HG03159 (cell line): ENCODE data around the gene TMEM258.

ENCODE experiments used
- ATAC-seq: cut with Tn5 transposase; IDR thresholded peaks from one replicate; pipeline ENCODE4 v1.9.1; 2021; ENCODE audit warnings: mild to moderate bottlenecking, moderate library complexity; ENCODE audit not compliant: unreplicated experiment

The TMEM258 gene

DNA sequence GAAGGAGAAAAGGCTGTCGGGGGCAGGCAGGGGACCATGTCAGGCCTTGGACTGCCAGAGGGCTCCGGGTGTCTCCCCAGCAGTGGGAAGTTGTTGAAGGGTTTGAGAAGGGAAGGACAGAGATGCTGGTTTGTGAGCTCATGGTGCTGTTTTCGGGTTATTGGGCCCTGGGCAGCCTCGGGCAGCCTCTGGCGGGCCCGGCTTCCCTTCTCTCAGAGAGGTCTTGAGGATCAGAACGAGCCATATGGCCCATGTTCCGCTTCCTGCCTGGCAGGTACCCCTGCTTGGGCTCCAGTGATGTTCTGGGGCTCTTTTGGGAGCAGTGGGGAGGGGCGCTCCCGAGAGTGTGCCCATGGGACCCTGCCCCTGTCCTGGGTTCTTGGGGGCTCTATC is 30.2 kb downstream of the TMEM258 start:
- no peak for ATAC-seq

DNA sequence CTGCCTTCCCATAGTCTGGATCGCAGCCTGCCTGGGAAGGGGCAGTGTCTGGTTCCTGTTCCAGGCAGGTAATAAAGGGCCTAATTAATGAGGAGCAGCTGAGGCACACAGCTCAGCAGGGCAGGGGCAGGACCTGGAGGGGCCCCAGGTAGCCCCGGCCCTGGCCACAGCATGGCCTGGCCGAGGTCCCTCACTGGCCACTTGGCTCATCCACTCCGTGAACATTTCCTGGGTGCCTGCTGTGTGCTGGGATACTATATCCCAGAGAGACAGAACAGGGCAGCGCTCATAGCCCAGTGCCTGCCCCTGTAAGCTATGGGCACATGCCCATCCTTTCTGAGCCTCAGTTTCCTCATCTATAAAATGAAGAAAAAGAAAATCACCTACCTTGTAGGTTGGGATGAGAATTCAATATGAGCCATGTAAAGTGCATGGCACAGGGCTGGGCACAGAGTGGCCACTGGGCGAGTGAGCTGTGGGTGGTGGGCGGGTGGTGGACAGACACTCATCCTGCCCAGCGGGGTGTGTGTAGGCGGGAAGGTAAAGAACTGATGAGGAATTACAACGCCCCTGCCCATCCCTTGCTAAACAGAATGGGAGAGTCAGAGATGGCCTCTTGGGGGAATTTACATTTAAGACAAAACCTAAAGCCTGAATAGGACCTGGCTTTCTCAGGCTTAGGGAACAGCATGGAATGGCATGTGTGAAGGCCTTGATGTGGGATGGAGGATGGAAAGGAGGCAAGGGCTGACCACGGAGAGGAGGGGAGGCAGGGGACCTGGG is 30.8 kb downstream of the TMEM258 start:
- no peak for ATAC-seq

DNA sequence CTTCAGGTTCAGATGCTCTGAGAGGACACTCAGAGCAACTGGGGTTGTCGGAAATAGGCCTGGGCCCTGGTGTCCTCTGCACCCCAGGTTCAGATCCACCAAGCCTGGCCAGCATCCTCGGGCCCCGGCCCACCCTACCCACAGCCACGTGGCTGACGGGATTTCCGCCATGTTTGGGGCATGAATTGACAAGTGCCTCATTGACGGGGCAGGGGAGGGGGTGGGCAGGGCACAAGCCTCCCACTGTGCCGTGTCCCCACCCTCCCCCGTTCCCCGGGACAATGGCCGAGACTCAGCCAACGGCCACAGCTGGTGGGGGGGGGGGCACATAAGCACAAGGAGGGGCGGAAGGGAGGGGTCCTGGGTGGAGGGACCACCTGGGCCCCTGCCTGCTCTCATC is 31.5 kb downstream of the TMEM258 start:
- no peak for ATAC-seq

DNA sequence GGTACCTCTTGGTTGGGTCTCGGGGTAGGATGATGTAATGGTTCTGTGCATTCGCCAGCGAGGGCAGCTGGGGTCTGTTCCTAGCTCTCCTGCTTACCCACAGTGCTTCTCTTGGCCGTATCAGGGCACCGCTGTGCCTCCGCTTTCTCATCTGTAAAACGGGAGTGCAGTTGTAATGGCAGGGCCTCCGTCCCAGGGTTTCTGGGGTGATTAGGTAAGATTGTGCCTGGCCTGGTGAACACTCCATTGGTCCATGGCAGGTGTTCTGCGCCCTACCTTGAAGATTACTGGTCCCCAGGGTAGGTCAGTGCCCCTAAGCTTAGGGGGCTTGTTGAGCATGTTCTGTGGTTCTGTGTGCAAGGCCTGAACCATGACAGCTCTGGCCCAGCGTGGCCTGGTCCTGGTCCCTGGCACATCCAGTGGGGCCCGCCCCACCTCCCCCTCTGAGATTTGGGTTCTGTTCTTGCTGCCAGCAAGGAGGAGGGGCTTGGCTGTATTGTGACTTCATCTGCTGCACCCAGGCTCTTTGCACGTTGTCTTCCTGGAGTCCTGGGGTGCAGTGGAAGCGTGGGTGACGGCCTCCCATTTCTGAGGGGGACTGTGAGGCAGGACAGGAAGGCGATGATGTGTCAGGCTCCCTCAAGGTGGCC is 35.1 kb downstream of the TMEM258 start:
- no peak for ATAC-seq

DNA sequence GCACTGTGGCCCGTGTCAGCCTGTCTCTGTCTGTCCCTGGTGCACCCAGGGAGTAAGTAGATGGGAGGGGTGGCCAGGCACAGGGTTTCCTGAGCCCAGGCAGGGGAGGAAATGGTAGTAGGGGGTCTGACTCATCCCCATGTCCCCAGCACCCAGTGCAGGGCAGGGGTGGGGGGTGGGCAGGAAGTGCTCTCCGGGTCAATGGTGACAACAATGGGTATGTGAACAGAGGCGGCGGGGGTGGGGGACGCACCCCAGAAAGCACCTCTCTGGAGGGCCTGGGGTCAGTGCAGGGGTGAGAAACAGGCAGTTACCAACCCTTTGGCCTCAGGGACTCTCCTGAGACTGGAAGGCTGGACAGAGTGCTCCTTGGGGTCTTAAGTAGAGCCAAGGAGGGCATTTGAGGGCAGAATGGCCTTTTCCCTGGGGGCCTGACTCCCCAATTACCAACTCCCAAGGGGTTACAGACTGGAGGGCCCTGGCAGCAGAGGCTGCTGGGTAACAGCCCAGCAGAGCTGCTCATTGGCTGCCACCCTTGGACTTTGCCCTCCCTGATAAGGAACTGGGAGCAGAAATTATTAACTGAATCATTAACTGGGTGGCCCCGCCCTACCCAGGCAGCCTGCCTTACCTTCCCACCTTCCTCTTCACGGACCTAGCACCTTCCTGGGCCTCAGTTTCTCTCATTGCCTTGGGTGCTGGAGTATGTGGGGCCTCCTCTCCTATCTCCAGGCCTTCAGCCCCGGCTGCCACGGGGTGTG is 35.8 kb downstream of the TMEM258 start:
- no peak for ATAC-seq

DNA sequence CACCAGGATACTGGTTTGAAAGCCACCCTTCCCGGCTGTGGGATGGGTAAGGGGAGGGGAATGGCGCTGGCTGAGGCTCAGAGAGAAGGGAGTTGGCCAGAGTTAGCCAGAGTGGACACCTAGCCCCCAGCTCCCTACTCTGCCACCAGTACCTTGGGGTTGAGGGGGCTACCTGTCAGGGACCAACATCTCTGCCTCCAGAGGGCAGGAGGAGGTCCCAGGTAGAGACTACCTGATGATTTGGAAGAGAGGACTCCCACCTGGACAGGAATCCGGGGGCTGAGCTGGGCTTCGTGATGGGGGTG is 36.3 kb downstream of the TMEM258 start:
- no peak for ATAC-seq

DNA sequence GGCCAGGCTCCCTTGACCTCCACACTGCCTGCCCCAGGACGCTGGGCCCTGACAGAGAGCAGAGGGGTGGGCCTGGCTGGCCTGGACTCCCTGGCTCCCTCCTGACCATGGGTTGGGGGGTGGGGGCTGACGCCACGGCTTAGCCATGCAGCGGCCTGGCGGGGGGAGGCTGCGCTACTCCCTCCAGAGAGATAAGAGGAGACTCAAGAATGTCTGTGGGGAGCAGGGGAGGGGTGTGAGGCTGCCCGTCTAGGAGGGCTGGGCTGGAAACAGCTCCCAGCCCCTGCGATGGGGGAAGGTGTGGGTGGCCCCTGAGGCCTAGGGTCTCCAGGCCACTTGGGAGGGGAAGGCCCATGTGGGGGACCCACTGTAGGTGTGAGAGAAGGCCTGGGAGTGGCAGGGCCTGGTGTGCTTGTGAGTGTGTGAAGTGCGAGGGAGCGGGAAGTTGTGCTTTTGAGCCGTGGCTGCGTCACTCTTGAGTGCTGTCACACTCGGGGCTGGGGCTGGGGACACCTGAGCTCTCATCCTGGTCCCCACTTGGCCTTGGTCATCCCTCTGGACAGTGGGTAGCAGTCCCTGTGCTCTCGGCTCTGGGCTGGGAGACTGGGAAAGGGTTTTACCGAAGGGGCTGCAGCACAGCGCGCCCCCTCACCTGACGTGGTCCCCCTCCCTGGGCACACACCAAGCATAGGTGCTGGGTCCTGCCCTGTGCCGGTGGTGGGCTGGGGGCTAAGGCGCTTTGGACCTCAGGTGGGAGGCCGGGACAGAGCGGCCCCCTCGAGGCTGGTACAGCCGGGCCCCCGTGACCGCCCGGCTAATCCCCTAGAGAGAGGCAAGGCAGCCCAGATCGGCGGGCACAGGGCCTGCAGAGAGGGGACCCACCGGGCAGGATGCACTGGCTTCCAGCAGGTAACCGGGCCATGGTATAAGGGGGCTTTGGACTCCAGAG is 37.6 kb downstream of the TMEM258 start:
- ATAC-seq, result no peak

DNA sequence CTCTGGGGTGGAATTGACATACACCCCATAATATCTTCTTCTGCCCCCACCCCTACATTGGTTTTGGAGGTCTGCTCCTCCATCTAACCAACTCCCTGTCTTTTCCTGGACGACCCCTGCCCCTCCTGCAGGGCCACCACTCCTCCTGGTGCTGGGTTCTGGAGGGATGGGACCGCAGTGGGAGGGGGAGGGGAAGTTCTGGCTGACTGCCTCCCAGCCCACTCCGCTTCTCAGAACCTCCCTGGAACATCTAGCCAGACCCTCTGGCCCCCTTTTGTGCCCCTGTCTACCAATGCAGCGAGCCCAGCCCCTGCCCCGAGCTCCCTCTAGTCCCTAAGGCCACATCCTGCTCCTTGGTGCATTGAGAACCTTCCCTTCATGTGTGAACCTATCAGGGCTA is 38.7 kb downstream of the TMEM258 start:
- no peak for ATAC-seq

DNA sequence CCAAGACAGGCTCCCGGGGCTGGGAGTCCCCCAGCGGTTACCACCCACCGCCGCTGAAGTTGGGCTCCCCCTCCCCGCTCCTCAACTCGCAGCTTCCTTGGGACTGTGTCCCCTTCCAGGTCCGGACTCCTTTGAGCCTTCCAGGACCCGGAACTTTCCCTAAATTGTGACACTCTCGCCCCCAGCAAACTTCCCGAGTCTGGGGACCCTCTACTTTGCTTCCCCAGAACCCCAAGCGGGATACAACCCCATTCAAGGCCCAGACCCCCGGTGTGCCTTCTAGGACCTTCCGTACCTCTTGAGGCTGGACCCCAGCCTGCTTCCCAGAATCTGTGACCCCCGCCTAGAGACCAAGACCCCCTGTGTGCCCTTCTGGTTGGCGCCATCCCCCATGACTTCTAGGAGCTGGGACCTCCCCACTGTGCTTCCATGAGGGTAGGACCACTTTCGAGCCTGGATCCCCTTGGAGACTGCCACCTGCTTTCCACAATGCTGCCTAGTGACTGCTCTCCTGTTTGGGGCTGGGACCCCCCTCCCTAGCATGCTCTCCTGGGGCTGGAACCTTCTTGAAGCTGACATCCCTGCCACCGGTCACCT is 39.4 kb downstream of the TMEM258 start:
- no peak for ATAC-seq

DNA sequence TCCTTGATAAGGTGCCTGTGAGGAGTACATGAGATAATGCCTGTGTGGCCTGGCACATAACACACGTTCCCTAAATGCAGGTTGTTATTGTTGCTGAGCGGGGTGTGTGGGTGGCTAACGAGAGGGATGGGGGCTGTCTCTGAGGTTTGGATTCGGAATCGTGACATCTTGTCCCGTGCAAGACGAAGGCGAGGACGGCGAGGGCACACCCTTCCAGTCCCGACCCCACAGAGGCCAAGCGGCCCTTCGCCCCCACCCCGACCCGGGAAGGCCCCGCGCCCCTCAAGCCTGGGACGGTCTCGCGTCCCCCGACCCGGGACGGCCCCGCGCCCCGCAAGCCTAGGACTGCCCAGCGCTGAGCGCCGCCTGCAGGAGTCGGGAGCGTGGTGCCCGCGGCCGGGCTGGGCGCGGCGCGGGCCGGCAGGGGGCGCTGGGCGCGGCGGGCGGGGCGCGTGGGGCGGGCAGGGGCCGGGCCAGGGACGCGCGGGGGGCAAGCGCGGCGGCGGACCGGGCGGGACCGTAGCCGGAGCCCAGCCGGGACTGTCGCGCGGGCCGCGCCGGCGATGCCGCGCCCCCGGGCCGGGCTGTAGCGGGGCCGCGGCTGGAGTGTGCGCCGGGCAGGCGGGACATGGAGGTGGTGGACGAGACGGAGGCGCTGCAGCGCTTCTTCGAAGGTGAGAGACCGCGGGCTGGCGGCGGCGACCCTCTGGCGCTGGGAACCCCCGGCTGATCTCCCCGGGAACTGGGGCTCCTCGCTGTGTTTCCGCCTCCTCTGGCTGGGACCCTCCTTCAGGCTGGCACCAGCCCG is 40.1 kb downstream of the TMEM258 start, which contains the start of gene MYRF:
TSS of gene MYRF (plus strand) at position 520 of the 808 bp plus-strand sequence. CDS start at position 629, 109 bp downstream.
- no peak for ATAC-seq

DNA sequence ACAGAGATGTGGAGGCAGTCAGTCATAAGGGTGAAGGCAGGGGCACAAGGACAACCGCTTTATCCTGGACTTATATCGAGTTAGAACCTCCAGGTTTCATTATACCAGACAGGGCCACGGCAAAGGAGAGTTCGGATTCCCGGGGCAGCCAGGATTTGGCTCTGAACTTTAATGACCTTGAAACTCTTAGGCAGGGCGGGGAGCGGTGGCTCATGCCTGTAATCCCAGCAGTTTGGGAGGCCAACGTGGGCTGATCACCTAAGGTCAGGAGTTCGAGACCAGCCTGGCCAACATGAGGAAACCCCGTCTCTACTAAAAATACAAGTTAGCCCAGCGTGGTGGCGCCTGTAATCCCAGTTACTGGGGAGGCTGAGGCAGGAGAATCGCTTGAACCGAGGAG is 41.0 kb downstream of the TMEM258 start:
- no peak for ATAC-seq

DNA sequence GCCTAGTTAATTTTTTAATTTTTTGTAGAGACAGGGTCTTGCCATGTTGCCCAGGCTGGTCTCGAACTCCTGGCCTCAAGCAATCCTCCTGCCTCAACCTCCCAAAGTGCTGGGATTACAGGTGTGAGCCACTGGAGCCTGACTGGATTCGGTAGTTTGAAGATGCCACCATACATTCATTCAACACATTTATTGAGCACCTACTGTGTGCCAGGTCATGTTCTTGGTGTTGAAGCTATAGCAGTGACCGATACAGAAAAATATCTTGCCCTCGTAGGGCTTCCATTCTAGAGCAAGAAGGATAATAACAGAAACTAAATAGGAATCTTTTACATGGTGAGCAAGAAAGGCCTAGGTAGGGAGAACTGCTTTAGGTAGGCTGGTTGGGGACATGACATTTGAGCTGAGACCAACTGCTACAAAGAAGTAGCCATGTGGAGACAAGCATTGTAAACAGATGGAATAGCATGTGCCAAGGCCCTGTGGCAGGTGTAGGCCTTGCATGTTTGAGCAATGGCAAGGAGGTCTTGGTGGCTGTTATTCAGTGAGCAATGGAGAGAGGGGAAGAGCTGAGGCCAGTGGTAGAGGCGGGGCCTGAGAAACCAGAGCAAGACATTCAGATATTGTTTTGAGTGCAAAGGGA is 41.6 kb downstream of the TMEM258 start:
- ATAC-seq, result no peak

DNA sequence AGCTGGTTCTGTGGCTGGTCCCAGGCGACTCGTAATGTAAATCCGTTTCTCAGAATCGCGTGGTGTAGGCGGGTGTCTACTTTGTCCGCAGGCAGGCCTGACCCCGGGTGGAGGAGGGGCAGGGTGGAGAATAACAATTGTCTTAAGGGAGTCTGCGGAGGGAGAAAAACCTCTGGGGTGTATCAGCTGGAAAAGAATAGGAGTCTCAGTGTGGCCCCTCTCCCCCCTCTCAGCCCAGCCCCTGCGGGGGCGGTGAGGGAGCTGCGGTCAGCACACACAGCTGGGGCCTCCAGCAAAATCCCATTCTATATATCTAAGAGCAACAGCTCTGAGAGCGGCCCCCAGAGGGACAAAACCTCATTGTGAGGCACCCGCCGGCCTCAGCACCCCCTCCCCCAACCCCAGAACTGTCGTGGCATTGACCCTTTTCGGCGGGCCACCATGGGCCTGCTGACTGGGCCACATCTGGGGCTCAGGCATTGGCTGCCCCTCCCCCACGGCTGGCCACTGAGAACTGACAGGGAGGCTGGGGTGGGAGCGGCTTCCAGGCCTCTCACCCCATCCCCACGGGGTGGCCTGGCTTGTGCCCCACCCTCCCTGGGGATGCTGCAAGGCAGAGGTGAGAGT is 42.7 kb downstream of the TMEM258 start:
- no peak for ATAC-seq

DNA sequence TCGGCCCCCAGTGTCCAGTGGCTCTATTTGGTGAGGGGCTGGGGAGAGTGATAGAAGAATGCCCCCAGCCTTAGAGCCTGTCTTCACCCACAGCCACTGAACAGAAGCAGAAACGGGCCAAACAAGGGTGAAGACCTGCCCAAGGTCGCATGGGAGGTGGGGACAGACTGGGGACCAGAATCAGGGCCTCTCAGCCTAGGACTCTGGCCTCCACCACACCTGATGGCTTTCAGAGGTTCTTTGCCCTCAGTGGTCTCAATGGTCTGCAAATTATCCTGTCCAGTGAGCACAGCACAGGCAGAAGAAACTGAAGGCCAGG is 44.5 kb downstream of the TMEM258 start:
- no peak for ATAC-seq

DNA sequence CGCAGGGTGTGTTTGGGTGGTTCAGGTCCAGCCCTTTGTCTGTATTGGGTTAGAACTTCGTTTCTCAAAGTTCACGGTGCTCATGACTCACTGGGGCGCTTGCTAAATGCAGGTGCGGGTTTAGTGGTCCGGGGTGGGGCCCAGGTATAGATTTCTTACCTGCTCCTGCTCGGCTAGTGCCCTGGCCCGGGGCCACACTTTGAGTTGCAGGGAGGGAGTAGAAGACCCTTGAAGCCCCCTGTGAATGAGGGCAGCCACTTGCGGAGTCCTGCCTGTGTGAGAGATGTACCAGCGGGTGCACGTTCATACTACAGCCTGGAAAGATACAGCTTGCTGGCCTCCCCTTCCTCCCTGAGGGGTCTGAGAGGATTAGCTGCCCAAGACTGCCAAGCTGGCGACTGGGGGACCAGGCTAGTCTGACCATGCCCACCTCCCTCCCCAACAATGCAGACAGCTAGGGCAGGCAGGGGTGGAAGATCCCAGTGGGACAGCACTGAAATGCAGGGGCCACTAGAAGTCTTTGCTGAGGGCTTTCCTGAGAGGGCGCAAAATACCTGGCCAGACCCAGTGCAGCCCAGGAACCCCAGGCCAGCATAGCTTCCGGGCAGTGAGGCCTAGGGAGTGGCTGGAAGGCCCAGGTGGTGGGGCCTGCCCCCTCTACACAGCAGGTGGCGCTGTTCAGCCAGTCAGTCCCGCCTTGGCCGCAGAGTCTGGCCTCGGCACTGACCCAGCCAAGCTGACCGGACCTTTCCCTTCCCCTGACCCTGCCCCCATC is 45.0 kb downstream of the TMEM258 start:
- ATAC-seq, result no peak

DNA sequence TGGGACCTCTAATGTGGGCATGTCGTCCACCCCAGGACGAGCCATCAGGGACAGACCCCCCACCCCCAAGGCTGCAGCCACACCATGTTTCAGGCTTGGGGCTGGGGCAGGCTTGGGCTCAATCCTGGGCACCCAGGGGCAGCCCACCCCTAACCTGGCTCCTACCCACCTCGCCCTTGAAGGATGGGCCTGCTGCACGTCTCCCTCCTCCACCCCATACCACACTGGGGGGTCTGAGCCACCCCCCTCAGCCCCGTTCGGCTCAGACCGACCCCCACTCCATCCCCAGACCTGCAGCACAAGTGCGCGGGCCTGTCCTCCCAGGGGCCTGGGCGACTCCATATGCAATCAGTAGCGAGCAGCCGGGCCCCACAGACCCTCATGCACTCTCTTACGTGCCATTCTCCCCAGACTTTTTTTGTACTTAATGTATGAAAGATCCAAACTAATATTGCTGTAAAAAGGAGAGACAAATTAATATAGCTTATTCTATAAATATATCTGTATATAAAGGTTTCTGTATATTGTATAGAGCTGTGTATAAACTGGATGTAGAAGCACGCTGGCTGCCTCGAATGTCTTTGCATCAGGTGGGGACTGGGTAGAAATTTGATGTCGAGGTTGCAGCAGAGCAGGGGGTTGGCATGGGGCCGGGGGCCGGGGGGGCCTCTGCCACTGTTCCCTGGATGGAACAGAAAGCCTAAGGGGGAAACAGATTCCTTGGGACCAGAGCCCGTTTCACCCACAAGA is 45.8 kb downstream of the TMEM258 start:
- ATAC-seq, result no peak

DNA sequence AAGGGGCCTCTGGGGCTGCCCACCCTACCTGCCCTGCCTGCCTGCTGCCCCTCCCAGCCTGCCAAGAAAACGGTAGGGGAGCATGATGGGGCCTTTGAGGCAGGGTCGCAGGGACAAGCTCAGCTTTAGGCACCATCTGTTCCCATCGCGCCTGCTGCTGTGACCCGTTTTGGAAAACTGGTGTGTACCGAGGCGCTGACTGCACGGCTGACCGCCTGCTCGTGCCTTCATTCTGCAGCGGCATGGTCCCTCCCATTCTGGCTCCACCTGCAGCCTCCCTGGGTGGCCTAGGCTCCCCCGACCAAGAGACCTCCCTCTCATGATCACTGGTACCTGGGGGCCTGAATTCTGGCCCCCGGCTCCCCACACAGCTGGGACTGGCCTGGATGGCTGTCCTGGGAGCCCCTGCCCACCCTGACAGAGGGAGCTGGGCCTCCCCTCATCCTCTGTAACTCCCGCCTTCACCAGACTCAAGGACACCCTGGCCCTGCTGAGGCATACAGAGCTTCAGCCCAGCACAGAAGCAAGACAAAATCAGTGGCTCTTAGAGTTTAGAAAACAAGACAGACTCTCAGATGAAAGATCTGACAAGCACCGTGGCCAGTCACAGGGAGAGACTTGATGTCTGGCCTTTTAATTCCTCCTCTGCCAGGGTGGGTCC is 46.5 kb downstream of the TMEM258 start:
- no peak for ATAC-seq
